ENCODE measurements around the gene XYLT2. TPM values are rescaled to one million over a fixed set of nuclear protein-coding genes. Genes with fewer than 3 reads are reported as not detected.

XYLT2 gene
- total and polyA plus RNA-seq, 2 experiments from 2014 or later, result 18.3 to 26.8 TPM

DNA sequence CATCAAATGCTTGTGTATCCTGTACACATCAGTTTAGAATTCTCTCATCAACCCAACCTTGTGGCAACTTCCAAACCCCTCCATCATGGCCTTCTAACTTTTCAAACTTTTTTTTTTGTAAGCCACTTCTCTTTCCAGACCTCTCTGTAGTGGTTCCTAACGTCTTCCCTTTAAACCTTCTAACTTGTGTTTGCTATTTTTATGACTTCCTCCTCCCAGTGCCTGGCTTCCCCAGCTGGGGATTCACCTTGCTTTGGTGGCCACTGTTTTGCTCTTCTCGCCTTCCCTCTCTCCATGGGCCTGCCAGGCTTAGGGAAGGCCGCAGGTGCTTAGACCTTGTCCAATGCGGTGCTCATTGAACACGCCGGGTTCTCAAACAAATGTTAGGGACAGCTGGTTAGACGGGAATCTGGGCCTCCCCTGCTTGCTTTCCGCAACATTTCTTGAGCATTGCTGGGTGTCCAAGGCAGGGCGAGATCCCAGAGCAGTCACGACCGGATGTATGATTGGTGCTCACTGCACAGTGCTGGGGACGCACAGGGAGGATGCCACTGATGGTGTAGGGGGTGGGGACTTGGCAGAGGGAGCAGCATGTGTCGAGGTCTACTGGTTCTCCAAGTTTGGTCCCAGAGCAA, 1.1 kb upstream of the XYLT2 start:
- WGBS (ENCODE audit: low lambda C conversion rate, missing lambda C conversion rate), result 78% methylated on average over 13 of the region's 13 CpGs
- no peak for DNase-seq (ENCODE audit: low spot score)
- Histone ChIP-seq H3K9me2 (replicated peaks; ENCODE audit: insufficient read depth) (no peaks in the 10 kb centered on the region), H3K9me3 (ENCODE audit: low read depth) (no peaks in the 10 kb centered on the region), H3K27ac (no peak overlapping the region), H3K4me3 (no peak overlapping the region), H3K4me1 (ENCODE audit: insufficient read depth) (peaks cover 20% of the 10 kb centered on the region), H2AFZ (no peak overlapping the region), H4K20me1 (ENCODE audit: insufficient read depth, poor library complexity, severe bottlenecking) (no peaks in the 10 kb centered on the region), H3K79me2 (peaks cover 31% of the 10 kb centered on the region), H3K27me3 (no peaks in the 10 kb centered on the region), H3K4me2 (peak overlapping the region; percentile 100), H3K36me3 (replicated peaks; ENCODE audit: insufficient read depth, low read depth) (no peaks in the 10 kb centered on the region)
- no peak for TF ChIP-seq CTCF (IDR thresholded peaks at IDR 0.05; ENCODE audit: poor library complexity)
- no peak for TF ChIP-seq EZH2phosphoT487 (IDR thresholded peaks at IDR 0.05; ENCODE audit: low read depth, severe bottlenecking, unreplicated experiment)
- TF ChIP-seq EZH2 (IDR thresholded peaks at IDR 0.05; ENCODE audit: borderline replicate concordance), result no peak

GRCh38 chr17:50346313-50347116, 589 bp downstream of the XYLT2 start:
- TF ChIP-seq EZH2 (IDR thresholded peaks at IDR 0.05; ENCODE audit: borderline replicate concordance) (no peak), EZH2phosphoT487 (IDR thresholded peaks at IDR 0.05; ENCODE audit: low read depth, severe bottlenecking, unreplicated experiment) (no peak)
- Histone ChIP-seq H3K27me3 (no peaks in the 10 kb centered on the region), H3K4me3 (peak overlapping the region; percentile 68), H3K4me1 (ENCODE audit: insufficient read depth) (peaks cover 20% of the 10 kb centered on the region), H3K9me3 (ENCODE audit: low read depth) (no peaks in the 10 kb centered on the region), H2AFZ (peak overlapping the region; percentile 83), H4K20me1 (ENCODE audit: insufficient read depth, poor library complexity, severe bottlenecking) (no peaks in the 10 kb centered on the region), H3K36me3 (replicated peaks; ENCODE audit: insufficient read depth, low read depth) (no peaks in the 10 kb centered on the region), H3K79me2 (peaks cover 37% of the 10 kb centered on the region), H3K27ac (peak overlapping the region; percentile 76), H3K9me2 (replicated peaks; ENCODE audit: insufficient read depth) (no peaks in the 10 kb centered on the region), H3K4me2 (peak overlapping the region; percentile 100)
- peak; percentile 55 for DNase-seq (ENCODE audit: low spot score)
- WGBS (ENCODE audit: low lambda C conversion rate, missing lambda C conversion rate), result 2% methylated on average over 29 of the region's 57 CpGs

DNA sequence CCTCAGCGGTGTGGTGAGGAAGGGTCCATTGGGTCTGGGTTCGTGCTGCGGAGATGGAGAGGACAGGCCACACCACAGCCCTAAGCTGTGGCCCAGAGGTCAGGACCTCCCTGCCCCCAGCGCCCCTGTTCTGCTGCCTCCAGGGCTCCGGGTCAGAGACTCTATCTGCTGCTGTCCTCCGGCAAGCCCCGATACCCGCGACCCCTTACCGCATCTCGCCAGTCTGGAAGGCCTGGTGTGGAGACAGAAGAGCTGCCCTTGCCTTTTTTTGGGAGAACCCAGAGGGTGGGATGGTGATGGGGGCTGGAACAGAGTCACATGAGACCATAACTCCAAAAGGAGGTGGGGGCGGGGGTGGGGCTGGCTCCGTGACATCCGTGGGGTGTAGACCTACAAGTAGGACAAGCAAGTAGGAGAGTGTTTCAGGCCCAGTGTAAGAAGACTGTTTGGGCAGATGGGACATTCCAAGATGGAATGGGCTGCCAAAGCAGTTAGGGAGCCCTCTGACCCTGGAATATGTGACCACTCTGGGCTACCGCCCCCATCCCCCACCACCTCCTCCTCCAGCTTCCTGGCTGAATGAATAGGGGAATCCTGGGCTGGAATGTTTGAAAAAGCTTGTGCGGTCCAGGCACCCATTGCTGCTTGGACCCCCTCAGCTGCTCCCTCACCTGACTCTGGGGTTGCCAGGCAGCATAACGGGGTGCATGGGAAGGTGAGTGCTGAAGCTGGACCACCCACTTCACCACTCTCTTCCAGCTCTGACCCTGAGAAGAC, 1.4 kb downstream of the XYLT2 start:
- peak; percentile 7 for DNase-seq (ENCODE audit: low spot score)
- Histone ChIP-seq H3K36me3 (replicated peaks; ENCODE audit: insufficient read depth, low read depth) (no peaks in the 10 kb centered on the region), H3K27me3 (no peaks in the 10 kb centered on the region), H3K79me2 (peaks cover 37% of the 10 kb centered on the region), H4K20me1 (ENCODE audit: insufficient read depth, poor library complexity, severe bottlenecking) (no peaks in the 10 kb centered on the region), H3K9me2 (replicated peaks; ENCODE audit: insufficient read depth) (no peaks in the 10 kb centered on the region), H3K4me3 (peak overlapping the region; percentile 68), H3K9me3 (ENCODE audit: low read depth) (no peaks in the 10 kb centered on the region), H3K4me1 (ENCODE audit: insufficient read depth) (peaks cover 20% of the 10 kb centered on the region), H3K4me2 (peak overlapping the region; percentile 100), H2AFZ (no peak overlapping the region), H3K27ac (peak overlapping the region; percentile 76)
- TF ChIP-seq EZH2phosphoT487 (IDR thresholded peaks at IDR 0.05; ENCODE audit: low read depth, severe bottlenecking, unreplicated experiment) (no peak), CTCF (IDR thresholded peaks at IDR 0.05; ENCODE audit: poor library complexity) (no peak), EZH2 (IDR thresholded peaks at IDR 0.05; ENCODE audit: borderline replicate concordance) (no peak)
- WGBS (ENCODE audit: low lambda C conversion rate, missing lambda C conversion rate), result 33% methylated on average over 15 of the region's 17 CpGs
